IMR-90 (cell line): ENCODE measurements around the gene SMYD5. TPM values are rescaled to one million over a fixed set of nuclear protein-coding genes. Genes with fewer than 3 reads are reported as not detected.

ENCODE experiments used
- ATAC-seq: fragments of 200-7000 bp; cut with Tn5 transposase; 2 replicates; pipeline ENCODE4 v1.9.1; 2020; ENCODE audit warnings: low read depth, mild to moderate bottlenecking, moderate library complexity
- BruUV-seq: library from RNA; stranded (reverse); fragments of 400-500 nt; replicated peaks from 2 replicates; lab custom pipeline; 2021; lab: Mats Ljungman, UMichigan
- CTCF ChIA-PET: fragments of 300-600 bp; formaldehyde crosslinking; extraction: SDS; loops from one replicate; lab custom pipeline; 2021; ENCODE audit warnings: antibody characterized with exemption; lab: Yijun Ruan, JAX
- POLR2A ChIA-PET: fragments of 300-600 bp; sonication (Branson Sonifier 250); formaldehyde crosslinking; loops from one replicate; lab custom pipeline; 2022; ENCODE audit warnings: antibody characterized with exemption; ENCODE audit not compliant: unreplicated experiment; lab: Charles Lee
- DNase-seq: peaks from one replicate; pipeline ENCODE4 v3.0.0; 2013
- H2AFZ ChIP-seq: replicated peaks from 2 replicates; pipeline ENCODE3; 2013; ENCODE audit warnings: low read length, mild to moderate bottlenecking; ENCODE audit not compliant: poor library complexity
- H2AK5ac ChIP-seq: 2 replicates; pipeline ENCODE4 v1.6.1; 2013; ENCODE audit warnings: low read depth, low read length, inconsistent platforms
- H2AK9ac ChIP-seq: replicated peaks from 2 replicates; pipeline ENCODE3; 2013; ENCODE audit warnings: mild to moderate bottlenecking, low read depth, low read length, moderate library complexity; ENCODE audit not compliant: poor library complexity
- H2BK120ac ChIP-seq: 2 replicates; pipeline ENCODE4 v1.6.1; 2013; ENCODE audit warnings: low read depth, low read length, inconsistent platforms
- H2BK15ac ChIP-seq: 3 replicates; pipeline ENCODE4 v1.6.1; 2013; ENCODE audit warnings: low read depth, low read length, inconsistent platforms
- H2BK20ac ChIP-seq: 2 replicates; pipeline ENCODE4 v1.6.1; 2013; ENCODE audit warnings: low read depth, mild to moderate bottlenecking, inconsistent platforms, low read length, moderate library complexity
- H2BK5ac ChIP-seq: 2 replicates; pipeline ENCODE4 v1.6.1; 2013; ENCODE audit warnings: mild to moderate bottlenecking, low read depth, low read length, inconsistent platforms; ENCODE audit not compliant: poor library complexity, severe bottlenecking
- H3K14ac ChIP-seq: replicated peaks from 2 replicates; pipeline ENCODE4 v1.6.1; 2013; ENCODE audit warnings: low read depth, low read length, inconsistent platforms
- H3K18ac ChIP-seq: 2 replicates; pipeline ENCODE4 v1.6.1; 2013; ENCODE audit warnings: low read depth, low read length, control low read depth
- H3K23ac ChIP-seq: 2 replicates; pipeline ENCODE4 v1.6.1; 2013; ENCODE audit warnings: low read depth, low read length, inconsistent platforms
- H3K27ac ChIP-seq: 2 replicates; pipeline ENCODE4 v1.5.1; 2013; ENCODE audit warnings: mild to moderate bottlenecking, control low read depth, low read length; ENCODE audit not compliant: insufficient read depth
- H3K27me3 ChIP-seq: 2 replicates; pipeline ENCODE4 v1.6.1; 2013; ENCODE audit warnings: low read length; ENCODE audit not compliant: control insufficient read depth, insufficient read depth
- H3K36me3 ChIP-seq: 2 replicates; pipeline ENCODE4 v1.6.1; 2013; ENCODE audit warnings: low read length, mixed read lengths; ENCODE audit not compliant: control insufficient read depth, insufficient read depth
- H3K4ac ChIP-seq: 2 replicates; pipeline ENCODE4 v1.6.1; 2013; ENCODE audit warnings: low read depth, low read length, inconsistent platforms
- H3K4me1 ChIP-seq: 2 replicates; pipeline ENCODE4 v1.6.1; 2013; ENCODE audit warnings: low read length, mixed read lengths; ENCODE audit not compliant: control insufficient read depth, insufficient read depth
- H3K4me2 ChIP-seq: 2 replicates; pipeline ENCODE4 v1.6.1; 2013; ENCODE audit warnings: low read depth, mild to moderate bottlenecking, control low read depth, low read length, moderate library complexity
- H3K4me3 ChIP-seq: 2 replicates; pipeline ENCODE4 v1.5.1; 2013; ENCODE audit warnings: low read depth, mild to moderate bottlenecking, control low read depth, low read length, moderate library complexity; ENCODE audit not compliant: insufficient read depth
- H3K56ac ChIP-seq: 2 replicates; pipeline ENCODE4 v1.6.1; 2013; ENCODE audit warnings: low read length, inconsistent platforms; ENCODE audit not compliant: insufficient read depth; ENCODE audit errors: extremely low read depth
- H3K79me1 ChIP-seq, 2 experiments: 2 replicates each; pipeline ENCODE4 v1.6.1; 2013; ENCODE audit warnings: low read length in 2 of 2, inconsistent platforms in 1 of 2, low read depth in 1 of 2
- H3K9ac ChIP-seq: 2 replicates; pipeline ENCODE4 v1.6.1; 2013; ENCODE audit warnings: low read depth, low read length, control low read depth
- H3K9me1 ChIP-seq: 2 replicates; pipeline ENCODE4 v1.6.1; 2013; ENCODE audit warnings: low read length, inconsistent platforms; ENCODE audit not compliant: insufficient read depth
- H3K9me3 ChIP-seq: 2 replicates; pipeline ENCODE4 v1.6.1; 2013; ENCODE audit warnings: low read length; ENCODE audit not compliant: control insufficient read depth, insufficient read depth
- H4K20me1 ChIP-seq: 2 replicates; pipeline ENCODE4 v1.6.1; 2013; ENCODE audit warnings: low read length, inconsistent platforms; ENCODE audit not compliant: insufficient read depth
- H4K5ac ChIP-seq: 2 replicates; pipeline ENCODE4 v1.6.1; 2013; ENCODE audit warnings: mild to moderate bottlenecking, low read depth, low read length, control low read depth
- H4K8ac ChIP-seq, 2 experiments: 2 replicates each; pipeline ENCODE4 v1.6.1; 2013; ENCODE audit warnings: low read depth in 2 of 2, low read length in 2 of 2, control low read depth in 1 of 2, inconsistent platforms in 1 of 2
- H4K91ac ChIP-seq: 2 replicates; pipeline ENCODE4 v1.6.1; 2013; ENCODE audit warnings: low read depth, low read length, inconsistent platforms; ENCODE audit not compliant: insufficient read depth
- CTCF ChIP-seq: conservative IDR thresholded peaks from 2 replicates; pipeline ENCODE4 v1.5.1; 2012; ENCODE audit warnings: mild to moderate bottlenecking, low read depth, low read length, improper control_type of control experiment
- MAFK ChIP-seq: IDR thresholded peaks from 2 replicates; pipeline ENCODE4 v1.6.1; 2012; ENCODE audit warnings: low read depth, low read length, improper control_type of control experiment
- NFE2L2 ChIP-seq: fragments of 150-350 bp; IDR thresholded peaks from 2 replicates; pipeline ENCODE4 v1.6.1; 2016; ENCODE audit warnings: low read depth, mild to moderate bottlenecking, low read length
- WGBS, 2 experiments: methylation state at CpG; one replicate each; pipeline versions ENCODE4 v1.1.5 to v1.1.7; 2013; ENCODE audit warnings: missing lambda C conversion rate in 2 of 2; ENCODE audit not compliant: insufficient read length in 1 of 2; ENCODE audit errors: extremely low coverage in 2 of 2; 5-methylcytosine and 5-hydroxymethylcytosine counted together
- dilution Hi-C: fragments of 300-500 bp; cut with HindIII; formaldehyde crosslinking; loops from one replicate; pipeline ENCODE4 v1.14.3; 2018; ENCODE audit warnings: low sequenced_read_pairs; ENCODE audit not compliant: unreplicated experiment
- in situ Hi-C: fragments of 300-500 bp; cut with MboI; formaldehyde crosslinking; loops from 3 replicates; pipeline ENCODE4 v1.14.3; 2019; ENCODE audit warnings: low sequenced_read_pairs, inconsistent platforms, mixed read lengths
- intact Hi-C: fragments of 100-400 bp; cut with micrococcal nuclease; formaldehyde crosslinking; loops from 2 replicates; pipeline ENCODE4 v1.10.0; 2022
- polyA plus RNA-seq, 3 experiments: library from polyadenylated mRNA; depleted of rRNA; stranded (reverse); fragments of >200 nt; gene quantifications; 2 replicates each; pipeline ENCODE4 v1.2.3, GENCODE V29; 2012; ENCODE audit warnings: low replicate concordance in 1 of 3
- total RNA-seq: library from RNA; depleted of rRNA; stranded (reverse); fragments of >200 nt; gene quantifications from 2 replicates; pipeline ENCODE4 v1.2.3, GENCODE V29; 2012; rRNA removed

The SMYD5 gene
- total and polyA plus RNA-seq, 2 of the 4 experiments (the other 2 are of a cell fraction), result 17.8 to 19.7 TPM

GRCh38 chr2:73272270-73272669 lies 58.2 kb downstream of the SMYD5 start:
- dilution Hi-C loops, result no loop called here
- Histone ChIP-seq H2BK15ac (no peak overlapping the region), H3K4me2 (no peak overlapping the region), H3K18ac (no peak overlapping the region), H3K23ac (no peak overlapping the region), H4K91ac (no peak overlapping the region), H4K8ac (no peak overlapping the region), H3K9ac (no peak overlapping the region), H2BK5ac (no peak overlapping the region), H3K56ac (no peak overlapping the region), H4K20me1 (peaks cover 4% of the 10 kb centered on the region; the same call in 1 of the 2 replicates), H3K14ac (no peak overlapping the region), H4K5ac (no peak overlapping the region), H3K9me3 (peaks cover 2% of the 10 kb centered on the region; the same call in 1 of the 2 replicates), H2AK5ac (no peak overlapping the region), H3K4me1 (no peaks in the 10 kb centered on the region), H3K79me1 (no peaks in the 10 kb centered on the region), H3K9me1 (peaks cover under 1% of the 10 kb centered on the region; the same call in 1 of the 2 replicates), H2BK120ac (no peak overlapping the region), H2AFZ (no peak overlapping the region), H2BK20ac (no peak overlapping the region), H3K27ac (no peak overlapping the region), H3K4ac (no peak overlapping the region), H2AK9ac (no peak overlapping the region), H3K27me3 (peaks cover 23% of the 10 kb centered on the region), H3K4me3 (no peak overlapping the region), H3K36me3 (peaks cover 5% of the 10 kb centered on the region; the same call in 1 of the 2 replicates)
- TF ChIP-seq NFE2L2 (no peak), CTCF (no peak), MAFK (no peak)
- ATAC-seq (no peak), DNase-seq (no peak)
- in situ Hi-C loops, result no loop called here
- POLR2A ChIA-PET, result no interaction called here
- BruUV-seq, result no TSS peak
- CTCF ChIA-PET, result no interaction called here
- WGBS, 2 experiments, result no CpG with 5 or more reads among the region's 1 CpG
- intact Hi-C loops, result no loop called here

Other genes starting within 250 kb of the SMYD5 start
- gene SFXN5, start 142.5 kb upstream of the SMYD5 start, total RNA-seq, result 8.3 and 8.6 TPM in 2 replicates
- 14.3 and 17.0 TPM in 2 replicates for gene SFXN5, start 142.5 kb upstream of the SMYD5 start, polyA plus RNA-seq (2012; rRNA removed)
- 21.4 and 21.5 TPM in 2 replicates for gene RAB11FIP5, start 101.3 kb upstream of the SMYD5 start, total RNA-seq
- 34.5 and 36.0 TPM in 2 replicates for gene RAB11FIP5, start 101.3 kb upstream of the SMYD5 start, polyA plus RNA-seq (2012; rRNA removed)
- not detected in 2 replicates for gene NOTO, start 11.7 kb upstream of the SMYD5 start, total RNA-seq
- gene NOTO, start 11.7 kb upstream of the SMYD5 start, polyA plus RNA-seq (2012; rRNA removed), result not detected in 2 replicates
- 13.1 and 14.4 TPM in 2 replicates for gene PRADC1, start 19.0 kb downstream of the SMYD5 start, total RNA-seq
- 18.4 and 23.1 TPM in 2 replicates for gene PRADC1, start 19.0 kb downstream of the SMYD5 start, polyA plus RNA-seq (2012; rRNA removed)
- gene CCT7, start 20.1 kb downstream of the SMYD5 start, total RNA-seq, result 557 and 575 TPM in 2 replicates
- gene CCT7, start 20.1 kb downstream of the SMYD5 start, polyA plus RNA-seq (2012; rRNA removed), result 321 and 329 TPM in 2 replicates
- gene FBXO41, start 70.2 kb downstream of the SMYD5 start, total RNA-seq, result 0.54 and 0.83 TPM in 2 replicates
- gene FBXO41, start 70.2 kb downstream of the SMYD5 start, polyA plus RNA-seq (2012; rRNA removed), result 3.4 and 3.7 TPM in 2 replicates
- gene EGR4, start 79.3 kb downstream of the SMYD5 start, total RNA-seq, result not detected in 2 replicates
- gene EGR4, start 79.3 kb downstream of the SMYD5 start, polyA plus RNA-seq (2012; rRNA removed), result not detected in 2 replicates
- 20.8 and 30.8 TPM in 2 replicates for gene ALMS1, start 171.6 kb downstream of the SMYD5 start, total RNA-seq
- gene ALMS1, start 171.6 kb downstream of the SMYD5 start, polyA plus RNA-seq (2012; rRNA removed), result 20.7 and 52.8 TPM in 2 replicates